ENCODE data around the gene GPC6.

Gene GPC6

GRCh38 chr13:94233837-94234236 is 1007.2 kb downstream of the GPC6 start:
- no peak for DNase-seq

- DNase-seq, result no peak
These were observed 1008.1 kb downstream of the GPC6 start for GRCh38 chr13:94234738-94235137.

GRCh38 chr13:94236132-94236531 is 1009.5 kb downstream of the GPC6 start:
- DNase-seq, result no peak

GRCh38 chr13:94236872-94237271 is 1010.3 kb downstream of the GPC6 start:
- DNase-seq, result no peak

- DNase-seq, result no peak
These were observed 1012.5 kb downstream of the GPC6 start for GRCh38 chr13:94239135-94239534.

- DNase-seq, result no peak
These were observed 1015.9 kb downstream of the GPC6 start for GRCh38 chr13:94242554-94242953.

GRCh38 chr13:94243551-94243950 is 1016.9 kb downstream of the GPC6 start:
- DNase-seq, result no peak

GRCh38 chr13:94246495-94246894 is 1019.9 kb downstream of the GPC6 start:
- DNase-seq, result no peak

GRCh38 chr13:94247890-94248289 is 1021.3 kb downstream of the GPC6 start:
- DNase-seq, result no peak

GRCh38 chr13:94248454-94249228 is 1022.0 kb downstream of the GPC6 start:
- no peak for DNase-seq

GRCh38 chr13:94249512-94249911 is 1022.9 kb downstream of the GPC6 start:
- no peak for DNase-seq

- DNase-seq, result no peak
These were observed 1025.4 kb downstream of the GPC6 start for GRCh38 chr13:94251831-94252608.

GRCh38 chr13:94254737-94255136 is 1028.1 kb downstream of the GPC6 start:
- DNase-seq, result no peak

- DNase-seq, result no peak
These were observed 1030.1 kb downstream of the GPC6 start for GRCh38 chr13:94256721-94257120.

- no peak for DNase-seq
These were observed 1033.4 kb downstream of the GPC6 start for GRCh38 chr13:94259984-94260383.

GRCh38 chr13:94261163-94261562 is 1034.6 kb downstream of the GPC6 start:
- DNase-seq, result no peak

GRCh38 chr13:94263038-94263437 is 1036.4 kb downstream of the GPC6 start:
- no peak for DNase-seq

GRCh38 chr13:94267581-94268366 is 1041.2 kb downstream of the GPC6 start:
- DNase-seq, result no peak

GRCh38 chr13:94268661-94269060 is 1042.1 kb downstream of the GPC6 start:
- no peak for DNase-seq

- no peak for DNase-seq
These were observed 1043.0 kb downstream of the GPC6 start for GRCh38 chr13:94269557-94269956.

GRCh38 chr13:94270556-94270955 is 1043.9 kb downstream of the GPC6 start:
- no peak for DNase-seq

GRCh38 chr13:94272038-94272437 is 1045.4 kb downstream of the GPC6 start:
- DNase-seq, result no peak

- no peak for DNase-seq
These were observed 1053.7 kb downstream of the GPC6 start for GRCh38 chr13:94280349-94280748.

- DNase-seq, result no peak
These were observed 1054.2 kb downstream of the GPC6 start for GRCh38 chr13:94280845-94281244.

Data from AML-193 (cell line).